Glutamatergic neuron (in vitro differentiated cells): Measurements from ENCODE around the gene FAHD2A. TPM values are rescaled to one million over a fixed set of nuclear protein-coding genes. Genes with fewer than 3 reads are reported as not detected.
"Not testable (repeated sequence)": the region's sequence is repeated elsewhere in the genome, so short reads cannot be mapped to it uniquely, and the experiment has no call there.

ENCODE experiments used
- DNase-seq: peaks from one replicate; pipeline ENCODE4 v3.0.0; 2022
- H3K27ac Mint-ChIP-seq: one replicate; pipeline ENCODE4 v1.8.0; 2020; ENCODE audit warnings: mild to moderate bottlenecking, mixed read lengths, inconsistent platforms; ENCODE audit not compliant: unreplicated experiment
- H3K27me3 Mint-ChIP-seq: one replicate; pipeline ENCODE4 v1.8.0; 2020; ENCODE audit warnings: mild to moderate bottlenecking, moderate library complexity, mixed read lengths, inconsistent platforms; ENCODE audit not compliant: unreplicated experiment
- H3K36me3 Mint-ChIP-seq: one replicate; pipeline ENCODE4 v1.8.0; 2020; ENCODE audit warnings: mild to moderate bottlenecking, mixed read lengths, inconsistent platforms; ENCODE audit not compliant: unreplicated experiment
- H3K4me1 Mint-ChIP-seq: one replicate; pipeline ENCODE4 v1.8.0; 2020; ENCODE audit warnings: mild to moderate bottlenecking, low read depth, mixed read lengths, inconsistent platforms; ENCODE audit not compliant: unreplicated experiment
- H3K4me3 Mint-ChIP-seq: one replicate; pipeline ENCODE4 v1.8.0; 2020; ENCODE audit warnings: mild to moderate bottlenecking, mixed read lengths, inconsistent platforms; ENCODE audit not compliant: unreplicated experiment
- H3K9me3 Mint-ChIP-seq: one replicate; pipeline ENCODE4 v1.8.0; 2020; ENCODE audit warnings: mild to moderate bottlenecking, moderate library complexity, mixed read lengths, inconsistent platforms; ENCODE audit not compliant: unreplicated experiment
- CTCF ChIP-seq: fragments of 200-600 bp; sonication (generic); IDR thresholded peaks from one replicate; pipeline ENCODE4 v1.5.0; 2021; ENCODE audit not compliant: partially characterized antibody, unreplicated experiment
- total RNA-seq: library from RNA; stranded (reverse); fragmentation: NEBNext Ultra II Directional; extraction: Animal tissue kit (Norgen Biotek cat#: 25700); gene quantifications from one replicate; pipeline ENCODE4 v1.2.1, GENCODE V29; 2021; ENCODE audit not compliant: unreplicated experiment

Gene FAHD2A
- total RNA-seq, 1 donor from 2014 or later: 50.3 TPM

GRCh38 chr2:95375532-95376150 is 26.9 kb upstream of the FAHD2A start:
- Mint-ChIP-seq H3K36me3 (no peaks in the 10 kb centered on the region), H3K27ac (peak overlapping the region; percentile 93), H3K27me3 (peaks cover 12% of the 10 kb centered on the region), H3K4me3 (peak overlapping the region; percentile 67), H3K9me3 (peaks cover 2% of the 10 kb centered on the region), H3K4me1 (peaks cover 16% of the 10 kb centered on the region)
- TF ChIP-seq CTCF: no peak
- DNase-seq: peak; percentile 71

GRCh38 chr2:95376311-95377215 is 25.9 kb upstream of the FAHD2A start:
- H3K9me3 Mint-ChIP-seq: peaks cover 2% of the 10 kb centered on the region
- no peak for TF ChIP-seq CTCF
- H3K27ac Mint-ChIP-seq: peak overlapping the region; percentile 93
- peaks cover 14% of the 10 kb centered on the region for H3K27me3 Mint-ChIP-seq
- H3K4me3 Mint-ChIP-seq: peak overlapping the region; percentile 67
- no peak for DNase-seq
- H3K36me3 Mint-ChIP-seq: no peaks in the 10 kb centered on the region
- H3K4me1 Mint-ChIP-seq: peaks cover 16% of the 10 kb centered on the region

GRCh38 chr2:95377216-95378123 is 25.0 kb upstream of the FAHD2A start:
- no peak for DNase-seq
- H3K27me3 Mint-ChIP-seq: peaks cover 12% of the 10 kb centered on the region
- peak overlapping the region; percentile 30 for H3K4me3 Mint-ChIP-seq
- peaks cover 16% of the 10 kb centered on the region for H3K4me1 Mint-ChIP-seq
- H3K9me3 Mint-ChIP-seq: peaks cover 2% of the 10 kb centered on the region
- H3K27ac Mint-ChIP-seq: no peak overlapping the region
- no peak for TF ChIP-seq CTCF
- H3K36me3 Mint-ChIP-seq: no peaks in the 10 kb centered on the region

- H3K27ac Mint-ChIP-seq: not testable (repeated sequence)
These were observed 24.2 kb upstream of the FAHD2A start for GRCh38 chr2:95378281-95378680.

GRCh38 chr2:95379371-95379831 is 23.1 kb upstream of the FAHD2A start:
- Mint-ChIP-seq H3K27ac (no peak overlapping the region), H3K27me3 (peaks cover 12% of the 10 kb centered on the region), H3K4me3 (no peak overlapping the region), H3K36me3 (no peaks in the 10 kb centered on the region), H3K4me1 (peaks cover 18% of the 10 kb centered on the region), H3K9me3 (peaks cover 2% of the 10 kb centered on the region)
- no peak for DNase-seq
- no peak for TF ChIP-seq CTCF

More at GRCh38 chr2:95378281-95378680, 24.2 kb upstream of the FAHD2A start:
- not testable (repeated sequence) for H3K4me3 Mint-ChIP-seq, DNase-seq, H3K36me3 Mint-ChIP-seq, H3K9me3 Mint-ChIP-seq
- H3K4me1 Mint-ChIP-seq: peaks cover 16% of the 10 kb centered on the region
- peaks cover 10% of the 10 kb centered on the region for H3K27me3 Mint-ChIP-seq
